ENCODE measurements around the gene TXLNG. TPM values are rescaled to one million over a fixed set of nuclear protein-coding genes. Genes with fewer than 3 reads are reported as not detected.

Gene TXLNG
- total and polyA plus RNA-seq, 2 of the 13 experiments (the other 11 are each of a cell fraction or from before 2014, with no cell fraction given), result 13.1 to 15.5 TPM

GRCh38 chrX:16845686-16846085, 59.4 kb downstream of the TXLNG start:
- CTCF ChIA-PET (ENCODE audit: low intra/inter-chr PET ratio, low total read pairs), result no interaction called here
- POLR2A ChIA-PET, result no interaction called here
- intact Hi-C loops (cut with micrococcal nuclease; ENCODE audit: unreplicated experiment), result no loop called here
- Histone ChIP-seq H4K20me1 (ENCODE audit: insufficient read depth, low read length) (no peaks in the 10 kb centered on the region), H3K27me3 (ENCODE audit: control insufficient read depth in 1 of 2, insufficient read depth in 2 of 2, low read length in 2 of 2) (no peaks in the 10 kb centered on the region), H3K9ac (ENCODE audit: insufficient read depth, low read depth, low read length) (no peak overlapping the region), H2AFZ (ENCODE audit: low read length) (no peak overlapping the region), H3K79me2 (ENCODE audit: insufficient read depth, low read length) (no peaks in the 10 kb centered on the region), H3K4me3 (replicated peaks in 1 of 3; ENCODE audit: insufficient read depth in 1 of 3, low read depth in 2 of 3, low read length in 3 of 3) (no peak overlapping the region), H3K27ac (ENCODE audit: extremely low read length, insufficient read depth, low read length) (no peak overlapping the region), H3K9me3 (ENCODE audit: low read length) (no peaks in the 10 kb centered on the region), H3K36me3 (replicated peaks in 1 of 2; ENCODE audit: control insufficient read depth in 1 of 2, insufficient read depth in 2 of 2, low read length in 2 of 2) (peaks cover 3 to 38% of the 10 kb centered on the region in 2 experiments; a peak in 4 of 5 replicates), H3K4me1 (ENCODE audit: insufficient read depth, low read length) (no peaks in the 10 kb centered on the region), H3K4me2 (ENCODE audit: low read depth, low read length) (no peak overlapping the region)
- BruUV-seq (replicated peaks), result no TSS peak
- in situ Hi-C loops (cut with HindIII; ENCODE audit: extremely low pct_ligation_motif_present, low pct_unique_long_range_greater_than_20kb), result no loop called here
- TF ChIP-seq RNF219 (CRISPR knock-in tag; IDR thresholded peaks at IDR 0.05) (no peak), IKZF4 (CRISPR knock-in tag; IDR thresholded peaks at IDR 0.05; ENCODE audit: borderline replicate concordance, low read depth, not compliant biosample characterization) (no peak), ZNF292 (CRISPR knock-in tag; IDR thresholded peaks at IDR 0.05; ENCODE audit: borderline replicate concordance, low read depth) (no peak), DNMT3B (CRISPR knock-in tag; conservative IDR thresholded peaks at IDR 0.05) (no peak), IRF2 (CRISPR knock-in tag; IDR thresholded peaks at IDR 0.05) (no peak), NFKBIZ (CRISPR knock-in tag; IDR thresholded peaks at IDR 0.05) (no peak), ZNF446 (CRISPR knock-in tag; IDR thresholded peaks at IDR 0.05) (no peak), ZBTB39 (CRISPR knock-in tag; IDR thresholded peaks at IDR 0.05) (no peak), SOX6 (IDR thresholded peaks at IDR 0.05) (no peak), SOX6 (CRISPR knock-in tag; IDR thresholded peaks at IDR 0.05) (no peak), ZFP37 (CRISPR knock-in tag; IDR thresholded peaks at IDR 0.05; ENCODE audit: borderline replicate concordance) (no peak), NFIC (IDR thresholded peaks at IDR 0.05; ENCODE audit: low read length) (no peak), ZFP82 (CRISPR knock-in tag; IDR thresholded peaks at IDR 0.05; ENCODE audit: borderline replicate concordance) (no peak)
- TF ChIP-seq, protein P1, sequence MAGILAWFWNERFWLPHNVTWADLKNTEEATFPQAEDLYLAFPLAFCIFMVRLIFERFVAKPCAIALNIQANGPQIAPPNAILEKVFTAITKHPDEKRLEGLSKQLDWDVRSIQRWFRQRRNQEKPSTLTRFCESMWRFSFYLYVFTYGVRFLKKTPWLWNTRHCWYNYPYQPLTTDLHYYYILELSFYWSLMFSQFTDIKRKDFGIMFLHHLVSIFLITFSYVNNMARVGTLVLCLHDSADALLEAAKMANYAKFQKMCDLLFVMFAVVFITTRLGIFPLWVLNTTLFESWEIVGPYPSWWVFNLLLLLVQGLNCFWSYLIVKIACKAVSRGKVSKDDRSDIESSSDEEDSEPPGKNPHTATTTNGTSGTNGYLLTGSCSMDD (CRISPR knock-in tag; IDR thresholded peaks at IDR 0.05), result no peak
- DNase-seq (ENCODE audit: low spot score), result no peak
- WGBS (ENCODE audit: low lambda C conversion rate), result 88% methylated on average over 2 of the region's 2 CpGs
- no peak for ATAC-seq
- FAIRE-seq, result no peak
